GM12874 (cell line): ENCODE data around the gene RIC8B.

Experiments used
- TF ChIP-seq, protein P1 (sequence below): IDR thresholded peaks from 2 replicates; pipeline ENCODE4 v1.5.1; 2011; ENCODE audit warnings: low read depth, mild to moderate bottlenecking, control low read depth, low read length, moderate library complexity; ENCODE audit not compliant: insufficient read depth

The RIC8B gene

DNA sequence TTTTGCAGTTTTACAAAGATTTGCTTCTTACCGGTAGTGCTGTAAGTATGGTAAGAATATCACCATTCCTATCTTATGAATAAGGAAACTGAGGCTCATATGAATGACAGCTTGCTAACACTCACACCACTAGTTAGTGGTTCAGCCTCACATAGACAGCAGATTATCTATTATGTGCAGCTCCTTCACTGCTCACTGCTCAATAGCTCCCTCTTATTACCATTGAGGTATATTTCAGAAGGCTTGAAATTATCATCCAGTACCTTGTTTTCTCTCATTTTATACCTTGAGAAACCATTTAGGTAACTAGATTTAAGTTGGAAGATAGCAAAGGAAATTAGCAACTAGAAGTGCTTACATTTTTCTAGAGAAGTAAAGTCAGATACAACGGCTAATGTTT is 15.5 kb downstream of the RIC8B start:
- TF ChIP-seq, protein P1, sequence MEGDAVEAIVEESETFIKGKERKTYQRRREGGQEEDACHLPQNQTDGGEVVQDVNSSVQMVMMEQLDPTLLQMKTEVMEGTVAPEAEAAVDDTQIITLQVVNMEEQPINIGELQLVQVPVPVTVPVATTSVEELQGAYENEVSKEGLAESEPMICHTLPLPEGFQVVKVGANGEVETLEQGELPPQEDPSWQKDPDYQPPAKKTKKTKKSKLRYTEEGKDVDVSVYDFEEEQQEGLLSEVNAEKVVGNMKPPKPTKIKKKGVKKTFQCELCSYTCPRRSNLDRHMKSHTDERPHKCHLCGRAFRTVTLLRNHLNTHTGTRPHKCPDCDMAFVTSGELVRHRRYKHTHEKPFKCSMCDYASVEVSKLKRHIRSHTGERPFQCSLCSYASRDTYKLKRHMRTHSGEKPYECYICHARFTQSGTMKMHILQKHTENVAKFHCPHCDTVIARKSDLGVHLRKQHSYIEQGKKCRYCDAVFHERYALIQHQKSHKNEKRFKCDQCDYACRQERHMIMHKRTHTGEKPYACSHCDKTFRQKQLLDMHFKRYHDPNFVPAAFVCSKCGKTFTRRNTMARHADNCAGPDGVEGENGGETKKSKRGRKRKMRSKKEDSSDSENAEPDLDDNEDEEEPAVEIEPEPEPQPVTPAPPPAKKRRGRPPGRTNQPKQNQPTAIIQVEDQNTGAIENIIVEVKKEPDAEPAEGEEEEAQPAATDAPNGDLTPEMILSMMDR, result no peak

DNA sequence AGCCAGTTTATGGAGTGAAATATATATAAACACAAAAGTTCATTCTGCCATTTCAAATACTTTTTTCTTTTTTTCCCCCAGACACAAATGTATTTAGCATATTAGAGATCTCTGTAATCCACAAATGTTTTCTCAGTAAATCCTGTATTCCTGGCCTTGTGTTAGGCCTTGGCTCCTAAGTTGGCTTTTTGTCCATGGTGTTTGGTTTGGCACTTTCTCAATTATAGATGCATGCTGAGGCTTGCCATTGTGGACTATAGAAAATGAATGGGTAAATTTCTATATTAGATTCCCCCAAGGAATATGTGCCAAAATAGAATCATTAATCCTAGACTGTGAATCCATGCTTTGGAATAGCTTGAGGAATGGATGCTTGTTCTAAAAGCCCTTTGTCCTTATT is 17.0 kb downstream of the RIC8B start:
- TF ChIP-seq, protein P1, result no peak

DNA sequence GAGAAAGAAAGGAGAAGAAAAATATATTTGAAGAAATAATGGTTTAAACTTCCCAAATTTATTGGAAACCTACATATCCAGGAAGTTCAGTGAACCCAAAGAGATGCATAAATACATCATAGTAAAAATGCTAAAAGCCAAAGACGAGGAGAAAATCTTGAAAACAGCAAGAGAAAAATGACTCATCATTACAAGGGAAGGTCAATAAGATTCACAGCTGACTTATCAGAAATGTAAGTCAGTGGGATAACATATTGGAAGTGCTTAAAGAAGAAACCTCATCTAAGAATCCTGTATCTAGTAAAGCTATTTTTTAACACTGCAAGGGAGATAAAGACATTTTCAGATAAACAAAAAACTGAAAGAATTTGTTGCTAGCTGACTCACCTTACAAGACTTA is 19.9 kb downstream of the RIC8B start:
- TF ChIP-seq, protein P1, result no peak

DNA sequence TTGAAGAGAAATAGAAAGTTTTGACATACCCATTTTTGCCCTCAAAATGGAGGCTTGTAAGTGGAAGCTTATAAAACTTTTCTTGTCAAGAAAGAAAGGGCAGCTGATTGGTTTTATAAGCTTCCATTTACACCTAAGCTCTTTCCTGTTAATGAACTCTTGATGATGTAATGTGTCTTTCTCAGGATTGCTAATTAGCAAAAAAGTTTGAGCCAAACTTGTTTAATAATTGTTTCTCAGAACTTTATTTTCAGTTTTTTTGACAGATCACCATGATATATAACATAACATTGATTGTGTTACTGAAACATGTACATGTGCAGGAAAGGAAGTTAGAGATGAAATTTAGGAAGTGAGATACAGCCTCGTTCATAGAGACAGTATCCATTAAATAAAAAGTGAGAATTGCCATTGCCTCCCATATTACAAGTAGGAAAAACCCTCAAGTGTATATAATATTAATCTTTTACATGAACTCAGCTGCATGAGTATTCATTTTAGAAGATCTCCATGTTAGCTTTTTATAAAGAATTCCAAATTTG is 26.8 kb downstream of the RIC8B start:
- TF ChIP-seq, protein P1, result no peak

DNA sequence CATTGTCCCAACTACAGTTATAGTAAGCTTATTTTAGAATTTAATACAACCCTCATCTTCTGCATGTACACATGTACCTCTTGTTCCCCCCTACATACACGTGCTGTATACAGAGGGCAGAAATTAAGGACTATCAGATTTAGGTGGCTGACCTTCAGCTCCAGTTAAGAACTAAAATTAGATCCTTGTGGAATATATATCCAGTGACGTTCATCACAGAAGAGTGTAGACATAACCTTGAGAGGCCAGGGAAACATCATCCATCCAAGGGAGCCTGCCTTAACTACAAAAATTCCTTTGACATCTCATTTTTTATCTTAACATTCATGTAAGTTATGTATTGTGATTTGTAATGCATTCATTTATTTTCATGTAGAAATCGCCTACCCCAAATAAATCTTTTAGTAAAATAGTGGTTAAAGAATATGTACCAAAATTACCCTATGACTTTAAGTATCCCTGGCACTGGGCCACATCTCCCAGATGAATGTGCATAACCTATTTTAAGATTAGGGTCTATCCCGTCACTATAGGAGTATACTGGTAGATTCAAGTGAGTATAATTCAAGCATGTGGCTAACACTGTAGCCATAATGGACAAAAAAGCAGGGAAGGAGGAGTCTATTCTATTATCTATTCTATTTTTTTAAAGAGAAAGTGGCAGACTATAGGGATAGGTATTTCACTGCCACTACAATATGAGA is 27.5 kb downstream of the RIC8B start:
- TF ChIP-seq, protein P1, result no peak

DNA sequence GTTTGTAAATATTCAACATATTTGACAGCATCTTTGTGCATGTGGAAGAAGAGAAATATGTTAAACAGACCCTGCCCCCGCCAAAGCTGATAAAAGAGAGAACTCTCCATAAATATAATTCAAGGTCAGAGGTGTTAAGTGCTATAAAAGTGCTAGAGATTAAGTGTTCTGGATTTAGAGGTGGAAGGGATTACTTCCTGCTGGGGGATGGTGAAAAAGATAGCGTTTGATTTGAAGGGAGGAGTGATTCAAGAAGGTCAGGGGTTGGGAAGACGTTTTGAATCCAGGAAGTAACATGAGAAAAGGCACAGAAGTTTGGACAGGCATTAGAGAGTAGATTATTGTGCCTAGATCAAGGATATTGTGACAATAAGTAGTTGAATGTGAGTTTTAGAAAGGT is 30.2 kb downstream of the RIC8B start:
- TF ChIP-seq, protein P1, result no peak

DNA sequence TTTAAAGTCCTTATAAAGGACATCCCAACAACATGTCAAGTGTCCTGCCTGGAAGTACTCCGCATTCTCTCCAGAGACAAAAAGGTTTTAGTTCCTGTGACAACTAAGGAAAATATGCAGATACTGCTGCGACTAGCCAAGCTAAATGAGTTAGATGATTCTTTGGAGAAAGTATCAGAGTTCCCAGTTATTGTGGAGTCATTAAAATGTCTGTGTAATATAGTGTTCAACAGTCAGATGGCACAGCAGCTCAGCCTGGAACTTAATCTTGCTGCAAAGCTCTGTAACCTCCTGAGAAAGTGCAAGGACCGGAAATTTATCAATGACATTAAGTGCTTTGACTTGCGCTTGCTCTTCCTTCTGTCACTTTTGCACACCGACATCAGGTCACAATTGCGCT is 40.2 kb downstream of the RIC8B start:
- TF ChIP-seq, protein P1, result no peak

DNA sequence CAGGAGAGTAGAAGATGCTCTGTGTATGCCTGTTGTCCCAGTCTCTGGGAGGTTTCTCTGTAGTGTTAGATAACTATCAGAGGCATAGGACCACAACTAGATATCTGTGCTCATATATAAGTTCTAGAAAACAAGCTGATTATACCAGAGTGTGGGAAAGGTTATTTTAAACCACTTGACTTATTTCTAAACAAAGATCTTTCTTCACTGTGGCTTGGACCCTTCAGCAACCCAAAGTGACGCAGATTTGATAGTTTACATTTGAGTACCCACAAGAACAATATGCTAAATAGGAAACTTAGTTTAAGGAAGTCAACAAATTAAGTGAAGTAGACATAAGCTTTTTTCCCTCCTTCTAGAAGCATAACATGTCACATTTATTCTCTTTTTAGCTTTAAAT is 41.3 kb downstream of the RIC8B start:
- TF ChIP-seq, protein P1, result no peak
